Measurements from ENCODE around the gene MAPK1IP1L.

The MAPK1IP1L gene

DNA sequence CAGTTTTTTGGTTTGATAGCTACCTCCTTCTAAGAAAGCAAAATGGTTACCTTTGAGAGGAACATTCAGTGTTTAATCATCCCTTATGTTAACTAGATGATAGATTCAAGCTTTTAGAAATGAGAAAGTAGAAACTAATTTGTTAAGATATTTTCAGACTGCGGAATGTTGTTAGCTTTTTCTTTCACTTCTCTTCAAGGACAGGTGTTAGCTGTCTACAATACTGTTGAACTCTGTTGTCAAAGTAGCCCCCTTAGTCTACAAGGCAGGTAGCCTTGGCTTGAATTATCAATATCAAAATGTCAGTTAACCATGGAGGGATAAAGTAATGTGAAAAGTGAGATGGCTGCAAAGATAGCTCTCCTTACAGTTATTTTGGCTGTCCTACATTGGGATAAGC lies 14.8 kb downstream of the MAPK1IP1L start:
- no peak for DNase-seq
- Histone ChIP-seq H3K4me1 (ENCODE audit: low read length) (no peaks in the 10 kb centered on the region), H3K9ac (ENCODE audit: low read length) (no peak overlapping the region), H3K9me2 (replicated peaks; ENCODE audit: insufficient read depth, low read length) (no peaks in the 10 kb centered on the region), H3K27me3 (replicated peaks; ENCODE audit: insufficient read depth, low read length) (no peaks in the 10 kb centered on the region), H2AFZ (ENCODE audit: low read length) (no peak overlapping the region), H3K27ac (ENCODE audit: low read length) (no peak overlapping the region), H3K36me3 (replicated peaks; ENCODE audit: insufficient read depth, low read length) (no peaks in the 10 kb centered on the region), H3F3A (ENCODE audit: insufficient read depth, low read length) (no peaks in the 10 kb centered on the region), H4K20me1 (ENCODE audit: insufficient read depth, low read length) (no peaks in the 10 kb centered on the region), H3K9me3 (replicated peaks; ENCODE audit: insufficient read depth, low read length) (no peaks in the 10 kb centered on the region), H3K4me2 (ENCODE audit: low read depth, low read length) (no peak overlapping the region), H3K79me2 (ENCODE audit: low read length) (peaks cover 8% of the 10 kb centered on the region), H3K4me3 (ENCODE audit: low read length) (no peak overlapping the region)
- TF ChIP-seq EZH2phosphoT487 (IDR thresholded peaks at IDR 0.05; ENCODE audit: low read length) (no peak), EZH2 (optimal IDR thresholded peaks at IDR 0.05; ENCODE audit: low read depth, low read length) (no peak)
- TF ChIP-seq, protein P1, sequence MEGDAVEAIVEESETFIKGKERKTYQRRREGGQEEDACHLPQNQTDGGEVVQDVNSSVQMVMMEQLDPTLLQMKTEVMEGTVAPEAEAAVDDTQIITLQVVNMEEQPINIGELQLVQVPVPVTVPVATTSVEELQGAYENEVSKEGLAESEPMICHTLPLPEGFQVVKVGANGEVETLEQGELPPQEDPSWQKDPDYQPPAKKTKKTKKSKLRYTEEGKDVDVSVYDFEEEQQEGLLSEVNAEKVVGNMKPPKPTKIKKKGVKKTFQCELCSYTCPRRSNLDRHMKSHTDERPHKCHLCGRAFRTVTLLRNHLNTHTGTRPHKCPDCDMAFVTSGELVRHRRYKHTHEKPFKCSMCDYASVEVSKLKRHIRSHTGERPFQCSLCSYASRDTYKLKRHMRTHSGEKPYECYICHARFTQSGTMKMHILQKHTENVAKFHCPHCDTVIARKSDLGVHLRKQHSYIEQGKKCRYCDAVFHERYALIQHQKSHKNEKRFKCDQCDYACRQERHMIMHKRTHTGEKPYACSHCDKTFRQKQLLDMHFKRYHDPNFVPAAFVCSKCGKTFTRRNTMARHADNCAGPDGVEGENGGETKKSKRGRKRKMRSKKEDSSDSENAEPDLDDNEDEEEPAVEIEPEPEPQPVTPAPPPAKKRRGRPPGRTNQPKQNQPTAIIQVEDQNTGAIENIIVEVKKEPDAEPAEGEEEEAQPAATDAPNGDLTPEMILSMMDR (IDR thresholded peaks at IDR 0.05; ENCODE audit: low read length) = no peak

DNA sequence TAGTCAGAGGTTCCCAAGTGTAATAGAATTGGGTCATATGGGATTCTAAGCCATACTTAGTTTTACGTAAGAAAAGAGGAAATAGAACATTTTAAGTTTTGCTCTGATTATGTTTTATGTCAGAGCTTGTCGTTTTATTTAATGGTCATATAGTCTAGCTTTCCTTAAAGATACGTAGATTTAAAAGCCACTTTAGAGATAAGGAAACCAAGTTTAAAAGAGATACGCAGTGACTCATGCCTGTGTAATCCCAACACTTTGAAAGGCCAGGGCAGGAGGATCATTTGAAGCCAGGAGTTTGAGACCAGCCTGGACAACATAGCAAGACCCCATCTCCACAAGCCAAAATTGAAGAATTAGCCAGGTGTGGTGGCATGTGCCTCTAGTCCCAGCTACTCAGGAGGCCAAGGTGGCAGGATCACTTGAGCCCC lies 19.5 kb downstream of the MAPK1IP1L start:
- no peaks in the 10 kb centered on the region for H3K9me3 ChIP-seq (replicated peaks; ENCODE audit: insufficient read depth, low read length)
- H3F3A ChIP-seq (ENCODE audit: insufficient read depth, low read length) = peaks cover 8% of the 10 kb centered on the region; the same call in 1 of the 2 replicates
- H4K20me1 ChIP-seq (ENCODE audit: insufficient read depth, low read length) = no peaks in the 10 kb centered on the region
- no peaks in the 10 kb centered on the region for H3K27me3 ChIP-seq (replicated peaks; ENCODE audit: insufficient read depth, low read length)
- no peak overlapping the region for H2AFZ ChIP-seq (ENCODE audit: low read length)
- H3K9me2 ChIP-seq (replicated peaks; ENCODE audit: insufficient read depth, low read length) = no peaks in the 10 kb centered on the region
- H3K36me3 ChIP-seq (replicated peaks; ENCODE audit: insufficient read depth, low read length) = no peaks in the 10 kb centered on the region
- TF ChIP-seq, protein P1 (IDR thresholded peaks at IDR 0.05; ENCODE audit: low read length) = no peak
- TF ChIP-seq EZH2phosphoT487 (IDR thresholded peaks at IDR 0.05; ENCODE audit: low read length) (no peak), EZH2 (optimal IDR thresholded peaks at IDR 0.05; ENCODE audit: low read depth, low read length) (no peak)
- H3K9ac ChIP-seq (ENCODE audit: low read length) = no peak overlapping the region
- no peak overlapping the region for H3K4me3 ChIP-seq (ENCODE audit: low read length)
- no peaks in the 10 kb centered on the region for H3K79me2 ChIP-seq (ENCODE audit: low read length)
- no peak overlapping the region for H3K4me2 ChIP-seq (ENCODE audit: low read depth, low read length)
- no peak overlapping the region for H3K27ac ChIP-seq (ENCODE audit: low read length)
- no peak for DNase-seq
- H3K4me1 ChIP-seq (ENCODE audit: low read length) = no peaks in the 10 kb centered on the region; the same call in 1 of the 2 replicates

- Histone ChIP-seq H3F3A (ENCODE audit: insufficient read depth, low read length) (peaks cover 8% of the 10 kb centered on the region; the same call in 1 of the 2 replicates), H3K9ac (ENCODE audit: low read length) (no peak overlapping the region), H3K4me2 (ENCODE audit: low read depth, low read length) (no peak overlapping the region), H4K20me1 (ENCODE audit: insufficient read depth, low read length) (no peaks in the 10 kb centered on the region), H3K9me2 (replicated peaks; ENCODE audit: insufficient read depth, low read length) (no peaks in the 10 kb centered on the region), H3K79me2 (ENCODE audit: low read length) (no peaks in the 10 kb centered on the region), H3K27me3 (replicated peaks; ENCODE audit: insufficient read depth, low read length) (no peaks in the 10 kb centered on the region), H2AFZ (ENCODE audit: low read length) (no peak overlapping the region), H3K27ac (ENCODE audit: low read length) (no peak overlapping the region), H3K4me1 (ENCODE audit: low read length) (no peaks in the 10 kb centered on the region; the same call in 1 of the 2 replicates), H3K9me3 (replicated peaks; ENCODE audit: insufficient read depth, low read length) (no peaks in the 10 kb centered on the region), H3K36me3 (replicated peaks; ENCODE audit: insufficient read depth, low read length) (no peaks in the 10 kb centered on the region), H3K4me3 (ENCODE audit: low read length) (no peak overlapping the region)
- TF ChIP-seq EZH2phosphoT487 (IDR thresholded peaks at IDR 0.05; ENCODE audit: low read length) = no peak
- TF ChIP-seq EZH2 (optimal IDR thresholded peaks at IDR 0.05; ENCODE audit: low read depth, low read length) = no peak
- TF ChIP-seq, protein P1 (IDR thresholded peaks at IDR 0.05; ENCODE audit: low read length) = no peak
- DNase-seq = no peak
These were observed 20.6 kb downstream of the MAPK1IP1L start for GRCh38 chr14:55071870-55072640.

All from MM.1S (cell line).